HG02798 (cell line): ENCODE measurements around the gene SPTBN5.

Experiments
- ATAC-seq: cut with Tn5 transposase; IDR thresholded peaks from one replicate; pipeline ENCODE4 v1.9.1; 2021; ENCODE audit warnings: mild to moderate bottlenecking; ENCODE audit not compliant: unreplicated experiment, poor library complexity

The SPTBN5 gene

DNA sequence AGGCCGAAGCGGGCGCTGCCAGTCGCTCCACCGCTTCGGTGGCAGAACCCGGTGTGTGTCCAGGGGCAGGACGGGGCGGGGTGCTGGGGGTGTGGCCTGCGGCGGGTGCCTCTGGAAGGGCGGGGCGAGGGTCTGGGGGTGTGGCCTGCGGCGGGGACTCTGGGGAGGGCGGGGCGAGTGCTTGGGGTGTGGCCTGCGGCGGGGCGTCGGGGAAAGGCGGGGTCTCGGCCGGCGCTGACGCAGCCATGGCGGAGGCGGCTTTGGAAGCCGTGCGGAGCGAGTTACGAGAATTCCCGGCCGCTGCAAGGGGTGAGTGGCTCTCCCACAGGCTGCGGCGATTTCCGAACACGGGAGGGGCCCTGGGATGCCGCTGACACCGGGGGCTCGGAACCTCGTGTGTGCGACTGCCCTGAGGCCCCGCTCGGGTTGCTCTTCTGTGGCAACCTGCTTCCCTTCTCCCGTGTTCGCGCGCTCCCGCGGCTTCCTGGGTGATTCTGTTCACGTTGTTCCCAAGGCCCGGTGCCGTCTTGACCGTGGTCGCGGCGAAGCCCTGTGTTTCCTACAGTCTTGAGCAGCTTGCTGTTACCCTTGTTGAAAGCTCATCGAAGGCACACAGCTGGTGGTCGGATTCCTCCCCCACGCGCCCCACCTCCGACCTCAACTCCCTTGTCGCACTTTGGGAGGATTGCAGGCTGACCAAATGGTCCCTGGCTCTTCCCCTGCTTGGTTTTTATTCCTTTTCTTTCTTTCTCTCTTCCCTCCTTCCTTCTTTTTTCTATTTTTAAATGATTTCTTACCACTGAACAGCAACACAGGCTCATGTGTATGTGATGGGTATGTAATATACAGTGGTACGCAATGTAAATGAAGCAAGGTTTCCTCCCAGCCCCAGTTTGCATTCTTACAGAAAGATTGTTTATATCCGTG is 65.7 kb downstream of the SPTBN5 start, which contains the start of gene JMJD7:
JMJD7 (plus strand) TSS at position 213 of the 927 bp plus-strand sequence; CDS start at position 246, 33 bp downstream.
- ATAC-seq = peak; percentile 86

DNA sequence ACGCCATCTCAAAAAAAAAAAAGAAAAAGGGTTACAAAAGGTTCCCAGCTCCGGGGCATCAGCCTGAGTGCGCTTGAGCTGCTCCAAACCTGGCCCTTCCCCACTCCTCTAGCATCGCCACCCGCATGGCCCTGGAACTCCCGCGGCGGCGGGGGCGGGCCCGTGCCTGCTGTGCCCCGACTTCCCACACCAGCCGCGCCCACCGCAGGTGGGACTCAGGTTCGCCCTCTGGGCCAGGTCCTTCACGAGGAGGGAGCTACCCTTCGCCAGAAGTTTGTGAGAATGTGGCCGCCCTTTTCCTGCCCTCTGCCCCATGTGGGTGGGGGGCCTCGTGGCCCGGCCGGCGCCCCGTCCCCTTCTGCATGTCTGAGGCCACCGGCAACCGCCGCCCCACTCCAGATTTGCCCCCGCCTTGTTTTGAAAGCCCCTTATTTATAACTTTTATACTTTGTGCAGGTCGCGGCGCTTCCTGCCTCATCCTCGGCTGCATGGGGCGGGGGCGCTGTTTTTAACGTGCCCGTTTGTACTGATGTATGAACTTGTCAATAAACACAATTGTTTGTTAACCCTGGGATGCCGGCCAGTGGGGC is 66.5 kb downstream of the SPTBN5 start:
- peak; percentile 3 for ATAC-seq

DNA sequence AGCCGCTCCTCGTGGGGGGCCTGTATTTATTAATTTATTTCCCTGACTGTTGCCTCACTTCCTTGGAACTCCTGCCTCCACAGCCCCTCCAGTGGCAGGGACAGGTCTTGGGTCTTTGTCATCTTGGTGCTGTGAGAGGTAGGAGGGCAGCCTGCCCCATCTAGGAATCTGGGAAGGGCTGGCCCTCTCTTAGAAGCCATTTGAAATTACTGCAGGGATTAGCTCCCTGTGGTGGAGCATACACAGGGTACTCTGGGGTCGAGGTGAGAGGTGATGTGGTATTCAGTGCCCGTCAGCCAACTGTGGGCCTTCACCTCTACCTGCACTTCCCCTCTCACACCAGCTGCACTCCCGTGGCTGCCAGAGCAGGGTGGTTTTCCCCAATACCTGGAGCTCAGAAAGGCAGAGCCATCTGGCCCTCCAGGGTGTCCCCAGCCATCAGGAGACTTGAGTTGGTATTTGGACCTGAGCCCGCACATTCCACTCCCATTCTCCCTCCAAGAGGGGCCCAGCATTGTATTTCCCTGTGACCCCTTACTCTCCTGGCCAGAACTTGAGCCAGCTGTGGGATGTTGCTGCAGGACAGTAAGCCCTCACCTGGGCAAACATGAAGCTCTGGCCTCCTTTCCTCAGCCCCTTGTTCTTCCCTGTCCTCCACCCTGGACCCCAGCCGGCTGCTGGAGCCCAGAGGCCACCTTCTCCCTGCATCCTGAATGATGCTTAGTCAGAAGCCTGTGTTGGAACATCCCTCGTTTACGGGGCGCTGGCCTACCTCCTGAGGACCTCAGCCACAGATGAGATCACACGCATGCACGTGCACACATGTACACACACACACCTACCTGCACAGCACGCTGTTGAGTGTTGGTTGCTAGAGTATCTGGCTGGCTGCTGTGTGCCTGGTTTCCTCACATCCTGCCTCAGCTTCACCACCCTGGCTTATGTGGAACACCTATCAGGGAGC is 68.0 kb downstream of the SPTBN5 start:
- no peak for ATAC-seq

DNA sequence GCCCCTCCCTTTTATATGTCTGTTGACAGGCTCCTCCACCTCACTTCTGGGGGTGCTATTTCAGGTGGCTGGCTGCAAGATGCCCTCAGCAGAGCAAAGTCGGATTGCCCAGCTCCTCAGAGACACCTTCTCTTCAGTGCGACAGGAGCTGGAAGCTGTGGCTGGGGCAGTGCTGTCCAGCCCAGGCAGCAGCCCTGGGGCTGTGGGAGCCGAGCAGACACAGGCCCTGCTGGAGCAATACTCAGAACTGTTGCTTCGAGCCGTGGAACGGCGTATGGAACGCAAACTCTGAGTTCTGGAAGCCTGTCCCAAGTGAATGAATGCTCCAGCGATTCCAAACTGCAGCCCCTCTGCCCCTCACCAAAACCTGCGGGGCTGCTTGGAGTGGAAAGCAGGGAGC is 68.7 kb downstream of the SPTBN5 start:
- no peak for ATAC-seq

DNA sequence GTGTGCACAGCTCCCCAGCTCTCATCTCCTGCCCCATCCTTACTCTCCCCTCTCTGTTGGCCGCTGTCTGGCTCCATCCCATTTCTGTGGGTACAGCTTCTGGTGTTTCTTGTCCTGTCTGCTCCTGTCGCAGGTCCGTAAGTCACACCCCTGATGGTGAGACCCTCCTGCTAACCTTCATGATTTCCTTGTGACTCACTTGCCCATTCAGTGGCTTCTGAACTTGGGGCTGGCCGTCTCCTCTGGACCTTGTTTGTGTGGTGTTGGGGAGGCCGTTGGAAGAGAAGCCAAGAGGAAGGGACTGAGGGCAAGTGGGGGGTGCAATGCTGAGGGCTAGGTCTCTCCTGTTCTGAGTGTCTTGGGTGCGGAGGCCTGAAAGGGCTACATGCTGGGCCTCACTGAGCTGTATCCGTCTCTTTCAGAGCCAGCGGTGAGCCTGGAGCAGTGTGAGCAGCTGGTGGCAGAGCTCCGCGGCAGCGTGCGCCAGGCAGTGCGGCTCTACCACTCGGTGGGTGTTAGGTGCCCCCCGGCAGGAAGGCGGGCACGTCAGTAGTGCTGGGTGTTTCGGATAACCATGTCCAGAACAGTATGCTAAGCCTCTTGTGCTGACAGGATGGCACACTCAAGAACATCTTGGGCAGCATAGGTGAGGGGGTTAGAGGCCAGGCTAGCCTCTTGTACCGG is 69.6 kb downstream of the SPTBN5 start:
- ATAC-seq = no peak

DNA sequence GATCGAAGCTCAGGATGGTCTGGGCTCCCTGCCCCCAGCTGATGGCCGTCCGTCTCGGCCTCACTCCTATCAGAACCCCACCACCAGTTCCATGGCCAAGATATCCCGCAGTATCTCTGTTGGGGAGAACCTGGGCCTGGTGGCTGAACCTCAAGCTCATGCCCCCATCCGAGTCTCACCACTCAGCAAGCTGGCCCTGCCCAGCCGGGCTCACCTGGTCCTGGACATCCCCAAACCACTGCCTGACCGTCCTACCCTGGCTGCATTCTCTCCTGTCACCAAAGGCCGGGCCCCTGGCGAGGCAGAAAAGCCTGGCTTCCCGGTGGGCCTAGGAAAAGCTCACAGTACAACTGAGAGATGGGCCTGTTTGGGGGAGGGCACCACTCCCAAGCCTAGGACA is 70.4 kb downstream of the SPTBN5 start:
- no peak for ATAC-seq

DNA sequence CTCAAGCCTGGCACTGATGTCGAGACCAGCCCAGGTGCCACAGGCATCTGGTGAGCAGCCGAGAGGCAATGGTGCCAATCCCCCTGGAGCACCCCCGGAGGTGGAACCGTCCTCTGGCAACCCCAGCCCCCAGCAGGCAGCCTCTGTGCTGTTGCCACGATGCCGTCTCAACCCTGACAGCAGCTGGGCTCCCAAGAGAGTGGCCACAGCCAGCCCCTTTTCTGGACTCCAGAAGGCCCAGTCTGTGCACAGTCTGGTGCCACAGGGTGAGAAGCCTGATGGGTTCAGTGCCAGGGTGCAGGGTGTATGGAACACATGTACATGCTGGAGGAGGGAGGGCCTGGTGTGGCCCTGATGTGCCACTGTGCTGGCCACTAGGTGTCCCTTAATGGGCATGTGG is 70.9 kb downstream of the SPTBN5 start:
- no peak for ATAC-seq

DNA sequence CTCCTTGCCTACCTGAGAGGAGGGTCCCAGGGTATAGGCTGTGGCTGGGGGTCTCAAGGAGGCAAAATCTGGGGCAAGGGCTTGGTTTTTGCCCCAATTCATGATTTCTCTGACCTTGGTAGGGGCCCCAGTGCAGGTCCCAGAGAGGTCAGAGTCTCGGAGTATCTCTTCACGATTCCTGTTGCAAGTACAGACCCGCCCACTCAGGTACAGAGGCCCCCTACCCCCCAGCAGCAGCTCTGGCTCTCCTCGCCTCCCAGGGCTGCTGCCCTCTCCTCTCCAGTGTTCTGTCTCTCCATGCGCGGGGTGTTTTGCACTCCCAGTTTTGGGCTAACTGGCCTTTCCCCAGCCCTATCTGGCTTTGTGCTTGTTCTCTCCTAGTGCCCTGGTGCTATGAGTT is 71.4 kb downstream of the SPTBN5 start:
- ATAC-seq = no peak

DNA sequence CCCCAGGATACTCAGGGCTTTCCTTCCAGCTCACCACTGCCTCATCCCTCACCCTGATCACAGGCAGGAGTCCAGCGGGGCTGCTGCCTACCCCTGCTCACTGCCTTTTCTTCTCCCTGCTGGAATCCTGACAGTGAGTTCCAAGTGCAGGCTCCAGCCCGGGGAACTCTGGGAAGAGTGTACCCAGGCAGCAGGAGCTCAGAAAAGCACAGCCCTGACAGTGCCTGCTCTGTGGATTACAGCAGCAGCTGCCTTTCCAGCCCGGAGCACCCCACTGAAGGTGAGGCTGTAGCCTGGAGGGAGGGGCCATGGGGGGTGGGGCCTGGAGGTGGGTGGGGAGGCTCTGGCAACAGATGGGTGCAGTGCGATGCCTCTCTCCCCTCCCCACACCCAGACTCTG is 72.0 kb downstream of the SPTBN5 start:
- ATAC-seq = no peak

DNA sequence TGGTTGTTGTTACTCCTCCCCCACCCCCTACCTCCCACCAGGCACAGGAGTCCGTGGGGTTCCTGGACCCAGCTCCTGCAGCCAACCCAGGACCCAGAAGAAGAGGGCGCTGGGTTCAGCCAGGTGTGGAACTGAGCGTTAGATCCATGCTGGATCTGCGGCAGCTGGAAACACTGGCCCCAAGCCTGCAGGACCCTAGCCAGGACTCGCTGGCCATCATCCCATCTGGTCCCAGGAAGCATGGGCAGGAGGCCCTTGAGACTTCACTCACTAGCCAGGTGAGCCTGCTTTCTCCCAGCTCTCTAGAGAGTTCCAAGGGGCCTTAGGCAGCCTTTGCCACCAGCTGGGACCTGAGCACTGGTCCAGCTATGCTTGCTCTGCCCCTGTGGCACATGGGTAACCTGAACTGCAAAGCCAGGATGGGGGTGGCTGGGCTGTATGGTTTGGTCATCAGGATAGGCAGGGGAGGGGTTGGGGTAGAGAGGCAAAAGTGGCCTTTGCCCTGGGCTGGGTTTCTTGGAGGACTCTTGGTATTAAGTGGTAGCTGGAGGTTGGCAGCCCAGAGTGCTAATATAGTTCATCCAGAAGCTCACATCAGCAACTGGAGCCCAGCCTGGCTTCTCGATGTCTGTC is 72.9 kb downstream of the SPTBN5 start:
- ATAC-seq = no peak

DNA sequence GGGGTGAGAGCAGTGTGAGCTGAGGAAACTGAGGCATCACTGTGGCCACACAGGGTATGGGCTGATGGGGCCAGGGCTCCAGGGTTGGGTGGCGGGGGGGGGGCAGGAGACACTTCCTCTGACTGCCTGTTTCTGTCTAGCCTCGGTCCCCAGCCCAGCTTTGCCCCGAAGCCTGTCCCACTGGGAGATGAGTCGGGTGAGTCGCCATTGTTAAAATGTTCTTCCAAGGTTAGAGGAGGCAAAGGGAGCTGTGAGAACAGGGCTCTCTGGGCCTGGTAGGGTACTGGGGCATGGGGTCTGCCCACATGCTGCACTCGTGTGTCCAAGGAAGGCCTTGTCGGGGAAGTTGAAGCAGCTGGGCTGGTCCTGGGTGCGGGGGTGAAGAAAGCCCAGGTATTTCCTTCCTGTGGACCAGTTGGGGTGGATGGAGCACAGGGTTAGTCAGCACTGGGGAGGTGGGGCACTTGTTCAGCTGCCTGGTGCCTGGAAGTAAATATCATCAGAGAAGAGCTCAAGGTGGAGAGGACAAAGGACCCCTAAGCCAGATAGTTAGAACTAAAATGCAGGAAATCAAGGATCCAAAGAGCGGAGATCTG is 74.3 kb downstream of the SPTBN5 start:
- no peak for ATAC-seq

DNA sequence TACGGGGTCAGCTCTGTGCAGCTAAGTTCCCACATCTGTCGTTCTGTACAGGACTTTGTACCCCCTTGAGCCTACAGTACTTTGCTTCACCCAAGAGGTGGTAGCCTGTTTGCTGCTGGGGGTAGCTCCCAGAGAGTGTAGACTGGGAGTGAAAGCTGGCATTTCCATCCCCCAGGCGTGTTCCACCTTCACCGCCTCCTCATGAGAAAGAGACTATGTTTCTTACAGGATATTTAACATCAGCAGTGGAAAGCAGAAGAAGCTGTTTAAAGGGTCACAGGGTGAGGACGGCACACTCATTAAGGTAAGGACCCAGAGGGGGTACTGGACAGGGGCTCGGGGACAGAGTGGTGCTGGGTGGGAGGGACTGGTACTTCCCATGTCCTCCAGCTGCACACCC is 76.1 kb downstream of the SPTBN5 start:
- ATAC-seq = no peak

DNA sequence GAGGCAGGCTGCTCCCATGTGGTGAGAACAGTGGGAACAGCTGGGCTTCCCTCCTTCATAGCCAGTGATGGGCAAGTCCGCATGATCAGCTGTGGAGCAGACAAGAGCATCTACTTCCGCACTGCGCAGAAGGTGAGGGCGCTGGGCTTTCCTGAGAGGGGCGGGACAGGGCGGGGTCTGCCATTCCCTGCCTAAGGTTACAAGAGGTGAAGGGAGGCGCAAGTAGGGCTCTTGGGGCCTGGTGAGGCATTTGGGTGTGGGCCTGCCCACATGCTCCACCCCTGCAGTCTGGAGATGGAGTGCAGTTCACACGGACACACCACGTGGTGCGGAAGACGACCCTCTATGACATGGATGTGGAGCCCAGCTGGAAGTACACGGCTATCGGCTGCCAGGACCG is 76.5 kb downstream of the SPTBN5 start:
- ATAC-seq = no peak

DNA sequence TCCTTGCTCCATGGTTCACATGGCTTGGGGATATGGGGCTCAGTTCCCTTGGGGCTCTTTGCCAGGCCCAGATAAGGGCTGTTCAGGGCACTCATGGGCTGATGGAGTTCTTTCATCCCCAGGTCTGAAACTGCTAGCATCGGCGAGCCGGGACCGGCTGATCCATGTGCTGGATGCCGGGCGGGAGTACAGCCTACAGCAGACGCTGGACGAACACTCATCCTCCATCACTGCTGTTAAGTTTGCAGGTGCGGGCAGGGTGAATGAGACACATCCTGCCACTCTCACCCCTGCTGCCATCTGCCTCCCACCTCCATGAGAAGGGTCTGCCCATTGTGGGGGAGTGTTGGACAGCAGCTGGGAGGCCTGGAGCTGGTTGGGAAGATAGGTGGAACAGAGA is 77.1 kb downstream of the SPTBN5 start:
- no peak for ATAC-seq

DNA sequence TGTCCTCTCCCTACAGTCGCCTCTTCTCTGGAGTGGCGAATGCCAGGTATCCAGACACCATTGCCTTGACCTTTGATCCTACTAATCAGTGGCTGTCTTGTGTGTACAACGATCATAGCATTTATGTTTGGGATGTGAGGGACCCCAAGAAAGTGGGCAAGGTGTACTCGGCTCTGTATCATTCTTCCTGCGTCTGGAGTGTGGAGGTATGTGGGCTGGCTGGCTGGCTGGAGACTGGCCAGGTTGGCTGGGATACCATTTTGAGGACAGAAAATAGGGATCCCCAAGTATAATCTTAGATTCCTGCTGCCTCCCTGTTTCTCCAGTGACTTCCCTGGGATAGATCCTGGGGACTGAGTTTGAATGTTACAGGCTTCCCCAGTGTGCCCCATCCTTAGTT is 79.3 kb downstream of the SPTBN5 start:
- no peak for ATAC-seq

DNA sequence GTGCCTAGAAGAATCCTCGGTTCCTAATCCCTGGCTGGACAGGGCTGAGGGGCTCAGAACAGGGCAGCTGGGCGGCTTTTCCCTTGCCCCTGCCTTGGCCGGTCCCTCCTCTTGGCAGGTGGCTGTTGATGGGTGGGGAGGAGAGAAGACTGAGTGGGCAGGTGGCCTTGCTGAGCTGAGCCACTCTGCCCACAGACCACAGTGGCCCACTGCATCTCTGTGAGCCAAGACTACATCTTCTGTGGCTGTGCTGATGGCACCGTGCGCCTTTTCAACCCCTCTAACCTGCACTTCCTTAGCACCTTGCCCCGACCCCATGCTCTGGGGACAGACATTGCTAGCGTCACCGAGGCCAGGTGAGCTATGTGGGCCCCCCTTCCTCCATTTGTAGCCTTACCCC is 80.4 kb downstream of the SPTBN5 start:
- no peak for ATAC-seq

DNA sequence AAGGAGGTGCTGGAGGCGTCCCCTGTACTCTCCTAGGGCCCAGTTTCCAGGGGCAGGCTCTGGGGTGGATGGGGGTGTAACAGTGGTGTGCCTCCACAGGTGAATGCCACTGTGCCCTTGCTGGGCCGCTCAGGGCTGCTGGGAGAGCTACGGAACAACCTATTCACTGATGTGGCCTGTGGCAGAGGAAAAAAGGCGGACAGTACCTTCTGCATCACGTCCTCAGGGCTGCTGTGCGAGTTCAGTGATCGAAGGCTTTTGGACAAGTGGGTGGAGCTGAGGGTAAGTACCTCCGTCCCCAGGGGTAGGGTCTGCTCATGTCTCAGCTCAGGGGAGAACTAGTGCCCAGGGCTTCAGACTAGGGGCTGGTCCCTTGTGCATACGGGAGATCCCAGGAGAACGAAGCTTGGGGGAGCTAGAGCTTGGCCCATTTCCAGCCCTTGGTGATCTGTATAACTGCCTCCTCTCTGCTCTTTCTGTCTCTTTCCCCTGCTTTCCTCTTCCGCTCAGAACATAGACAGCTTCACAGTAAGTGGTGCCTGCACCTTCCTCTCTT is 81.0 kb downstream of the SPTBN5 start:
- ATAC-seq = no peak

DNA sequence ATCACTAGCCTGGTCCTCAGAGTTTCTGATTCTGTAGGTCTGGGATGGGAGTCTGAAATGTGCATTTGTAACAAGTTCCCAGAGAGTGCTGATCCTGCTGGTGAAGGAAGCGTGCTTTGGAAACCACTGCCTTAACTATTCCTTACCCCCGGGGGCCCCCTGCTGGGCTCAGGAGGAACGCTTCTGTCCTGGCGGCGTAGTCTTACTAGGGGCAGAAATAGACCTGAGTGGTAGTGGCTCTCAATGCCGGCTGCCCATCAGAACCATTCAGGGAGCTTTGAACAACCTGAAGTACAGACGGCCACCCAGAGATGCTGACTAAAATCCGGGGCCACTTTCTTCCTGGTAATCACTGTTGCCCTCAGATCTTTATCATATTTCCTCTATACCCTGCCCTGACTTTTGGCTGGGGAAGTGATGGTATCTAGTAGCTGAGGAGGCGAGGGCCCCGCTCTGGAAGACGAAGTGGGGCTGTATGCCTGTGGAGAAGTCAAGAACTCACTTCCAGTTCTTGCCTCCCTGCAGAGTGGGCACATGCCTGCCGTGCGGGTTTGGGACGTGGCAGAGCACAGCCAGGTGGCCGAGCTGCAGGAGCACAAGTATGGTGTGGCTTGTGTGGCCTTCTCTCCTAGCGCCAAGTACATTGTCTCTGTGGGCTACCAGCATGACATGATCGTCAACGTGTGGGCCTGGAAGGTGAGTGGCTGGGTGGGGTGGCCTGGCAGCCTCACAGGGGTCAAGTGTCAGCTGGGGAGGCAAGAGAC is 82.2 kb downstream of the SPTBN5 start:
- peak; percentile 56 for ATAC-seq
